MM.1S (cell line): Measurements from ENCODE around the gene DDR1.

Experiments
- DNase-seq: peaks from one replicate; pipeline ENCODE4 v3.0.0-alpha.2; 2015
- H2AFZ ChIP-seq: fragments of 300-600 bp; sonication (generic); 2 replicates; pipeline ENCODE4 v1.6.0; 2016; ENCODE audit warnings: antibody characterized with exemption, low read length
- H3F3A ChIP-seq: fragments of 300-600 bp; sonication (generic); 2 replicates; pipeline ENCODE4 v1.6.1; 2016; ENCODE audit warnings: mild to moderate bottlenecking, antibody characterized with exemption, low read length, moderate library complexity, mixed read lengths; ENCODE audit not compliant: insufficient read depth
- H3K27ac ChIP-seq: fragments of 300-600 bp; sonication (generic); 2 replicates; pipeline ENCODE4 v1.5.1; 2016; ENCODE audit warnings: mild to moderate bottlenecking, low read length
- H3K27me3 ChIP-seq: fragments of 300-600 bp; sonication (generic); replicated peaks from 2 replicates; pipeline ENCODE4 v1.6.0; 2016; ENCODE audit warnings: low read length; ENCODE audit not compliant: insufficient read depth
- H3K36me3 ChIP-seq: fragments of 300-600 bp; sonication (generic); replicated peaks from 2 replicates; pipeline ENCODE4 v1.6.1; 2016; ENCODE audit warnings: mild to moderate bottlenecking, low read length, mixed read lengths; ENCODE audit not compliant: insufficient read depth
- H3K4me1 ChIP-seq: fragments of 300-600 bp; sonication (generic); 2 replicates; pipeline ENCODE4 v1.6.1; 2016; ENCODE audit warnings: low read length, mixed read lengths
- H3K4me2 ChIP-seq: fragments of 300-600 bp; sonication (generic); 2 replicates; pipeline ENCODE4 v1.6.0; 2016; ENCODE audit warnings: low read depth, low read length
- H3K4me3 ChIP-seq: fragments of 300-600 bp; sonication (generic); 2 replicates; pipeline ENCODE4 v1.5.1; 2016; ENCODE audit warnings: low read length, mixed read lengths
- H3K79me2 ChIP-seq: fragments of 300-600 bp; sonication (generic); 2 replicates; pipeline ENCODE4 v1.6.1; 2016; ENCODE audit warnings: mixed run types, low read length, mixed read lengths
- H3K9ac ChIP-seq: fragments of 300-600 bp; sonication (generic); 2 replicates; pipeline ENCODE4 v1.6.1; 2016; ENCODE audit warnings: low read length, mixed read lengths
- H3K9me2 ChIP-seq: fragments of 300-600 bp; sonication (generic); replicated peaks from 2 replicates; pipeline ENCODE4 v1.6.1; 2016; ENCODE audit warnings: mild to moderate bottlenecking, low read length, mixed read lengths; ENCODE audit not compliant: insufficient read depth
- H3K9me3 ChIP-seq: fragments of 300-600 bp; sonication (generic); replicated peaks from 2 replicates; pipeline ENCODE4 v1.6.1; 2016; ENCODE audit warnings: mild to moderate bottlenecking, low read length, mixed read lengths; ENCODE audit not compliant: insufficient read depth
- H4K20me1 ChIP-seq: fragments of 300-600 bp; sonication (generic); 2 replicates; pipeline ENCODE4 v1.6.1; 2016; ENCODE audit warnings: mild to moderate bottlenecking, low read length, moderate library complexity, mixed read lengths; ENCODE audit not compliant: insufficient read depth
- EZH2 ChIP-seq: fragments of 300-600 bp; sonication (generic); optimal IDR thresholded peaks from 2 replicates; pipeline ENCODE3; 2017; ENCODE audit warnings: low read depth, mild to moderate bottlenecking, antibody characterized with exemption, low read length, mixed read lengths
- EZH2phosphoT487 ChIP-seq: fragments of 300-600 bp; sonication (generic); IDR thresholded peaks from 2 replicates; pipeline ENCODE4 v1.6.1; 2018; ENCODE audit warnings: antibody characterized with exemption, low read length
- TF ChIP-seq, protein P1 (sequence below): fragments of 300-600 bp; sonication (generic); IDR thresholded peaks from 2 replicates; pipeline ENCODE4 v1.5.1; 2016; ENCODE audit warnings: antibody characterized with exemption, low read length, mixed read lengths

DDR1 gene

DNA sequence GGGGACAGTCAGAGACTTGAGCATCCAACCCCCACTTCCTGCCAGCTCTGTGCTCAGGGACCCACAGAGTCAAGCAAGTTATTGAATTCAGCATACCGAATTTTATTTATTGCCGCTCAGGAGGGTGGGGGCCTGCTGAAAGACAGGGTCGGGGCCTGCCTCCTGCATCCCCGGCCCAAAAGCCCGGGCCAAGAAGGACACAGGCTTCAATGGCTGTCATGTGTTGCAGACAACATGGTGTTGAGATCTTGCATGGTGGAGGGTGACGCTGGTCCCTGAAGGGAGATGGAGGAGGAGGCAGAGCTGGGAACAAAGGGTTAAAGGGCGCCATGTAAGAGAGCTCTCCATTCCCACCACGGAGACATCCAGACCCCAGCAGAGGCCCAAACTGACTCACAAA is 47.0 kb downstream of the DDR1 start:
- H3F3A ChIP-seq, result no peaks in the 10 kb centered on the region
- H3K27ac ChIP-seq, result no peak overlapping the region
- H2AFZ ChIP-seq, result no peak overlapping the region
- no peaks in the 10 kb centered on the region for H3K4me1 ChIP-seq
- no peaks in the 10 kb centered on the region for H3K79me2 ChIP-seq
- no peak for TF ChIP-seq EZH2
- no peak for TF ChIP-seq EZH2phosphoT487
- TF ChIP-seq, protein P1, sequence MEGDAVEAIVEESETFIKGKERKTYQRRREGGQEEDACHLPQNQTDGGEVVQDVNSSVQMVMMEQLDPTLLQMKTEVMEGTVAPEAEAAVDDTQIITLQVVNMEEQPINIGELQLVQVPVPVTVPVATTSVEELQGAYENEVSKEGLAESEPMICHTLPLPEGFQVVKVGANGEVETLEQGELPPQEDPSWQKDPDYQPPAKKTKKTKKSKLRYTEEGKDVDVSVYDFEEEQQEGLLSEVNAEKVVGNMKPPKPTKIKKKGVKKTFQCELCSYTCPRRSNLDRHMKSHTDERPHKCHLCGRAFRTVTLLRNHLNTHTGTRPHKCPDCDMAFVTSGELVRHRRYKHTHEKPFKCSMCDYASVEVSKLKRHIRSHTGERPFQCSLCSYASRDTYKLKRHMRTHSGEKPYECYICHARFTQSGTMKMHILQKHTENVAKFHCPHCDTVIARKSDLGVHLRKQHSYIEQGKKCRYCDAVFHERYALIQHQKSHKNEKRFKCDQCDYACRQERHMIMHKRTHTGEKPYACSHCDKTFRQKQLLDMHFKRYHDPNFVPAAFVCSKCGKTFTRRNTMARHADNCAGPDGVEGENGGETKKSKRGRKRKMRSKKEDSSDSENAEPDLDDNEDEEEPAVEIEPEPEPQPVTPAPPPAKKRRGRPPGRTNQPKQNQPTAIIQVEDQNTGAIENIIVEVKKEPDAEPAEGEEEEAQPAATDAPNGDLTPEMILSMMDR, result no peak
- H3K9ac ChIP-seq, result no peak overlapping the region
- H3K9me3 ChIP-seq, result no peaks in the 10 kb centered on the region
- no peaks in the 10 kb centered on the region; the same call in 1 of the 2 replicates for H3K27me3 ChIP-seq
- H4K20me1 ChIP-seq, result no peaks in the 10 kb centered on the region
- no peak overlapping the region for H3K4me2 ChIP-seq
- no peaks in the 10 kb centered on the region for H3K9me2 ChIP-seq
- DNase-seq, result no peak
- no peaks in the 10 kb centered on the region for H3K36me3 ChIP-seq
- H3K4me3 ChIP-seq, result no peak overlapping the region

DNA sequence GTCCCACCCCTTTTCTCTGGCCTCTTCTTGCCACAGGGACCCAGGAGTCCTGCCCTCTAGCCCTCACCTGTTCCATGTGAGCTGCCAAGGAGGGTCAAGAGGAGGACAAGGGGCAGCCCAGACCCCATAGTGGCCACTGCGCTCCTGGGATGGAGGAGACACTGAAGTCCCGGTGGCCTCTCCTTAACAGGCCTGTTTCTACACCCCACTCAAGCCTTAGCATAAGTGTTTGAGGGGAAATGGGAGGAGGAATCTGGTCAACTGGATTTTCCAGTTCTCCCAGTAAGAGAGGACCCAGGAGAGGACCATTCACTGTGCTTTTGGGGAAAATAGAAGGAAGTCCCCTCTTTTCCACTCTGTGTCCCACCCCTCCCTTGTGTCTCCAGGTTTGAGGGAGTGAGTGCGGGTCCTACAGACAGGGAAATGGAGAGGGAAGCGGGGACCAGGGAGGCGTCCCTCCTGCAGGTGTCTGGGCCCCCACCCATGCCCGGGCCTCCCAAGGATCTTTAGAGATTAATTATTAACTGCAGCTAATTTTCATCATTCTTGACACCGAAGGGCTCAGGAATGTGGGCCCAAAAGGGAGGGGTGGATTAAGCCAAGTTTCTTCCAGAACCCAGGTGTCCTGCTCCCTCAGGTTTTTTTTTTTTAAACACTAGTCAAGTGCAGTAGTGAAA is 47.8 kb downstream of the DDR1 start, which contains the start of gene SFTA2:
TSS of gene SFTA2 (minus strand) at position 202 of the 677 bp plus-strand sequence. CDS start at position 128, 74 bp downstream.
- Histone ChIP-seq H4K20me1 (no peaks in the 10 kb centered on the region), H3K4me1 (no peaks in the 10 kb centered on the region), H3K9ac (no peak within 1 kb of the TSS), H3K27me3 (peaks cover 2% of the 10 kb centered on the region; the same call in 1 of the 2 replicates), H3K36me3 (no peaks in the 10 kb centered on the region), H3K4me2 (no peak within 1 kb of the TSS), H3F3A (no peaks in the 10 kb centered on the region), H3K27ac (no peak within 1 kb of the TSS), H3K9me3 (no peaks in the 10 kb centered on the region), H3K79me2 (no peaks in the 10 kb centered on the region), H3K4me3 (no peak within 1 kb of the TSS), H2AFZ (no peak within 1 kb of the TSS), H3K9me2 (no peaks in the 10 kb centered on the region)
- TF ChIP-seq EZH2phosphoT487 (no peak), EZH2 (no peak)
- TF ChIP-seq, protein P1, result no peak
- no peak for DNase-seq

DNA sequence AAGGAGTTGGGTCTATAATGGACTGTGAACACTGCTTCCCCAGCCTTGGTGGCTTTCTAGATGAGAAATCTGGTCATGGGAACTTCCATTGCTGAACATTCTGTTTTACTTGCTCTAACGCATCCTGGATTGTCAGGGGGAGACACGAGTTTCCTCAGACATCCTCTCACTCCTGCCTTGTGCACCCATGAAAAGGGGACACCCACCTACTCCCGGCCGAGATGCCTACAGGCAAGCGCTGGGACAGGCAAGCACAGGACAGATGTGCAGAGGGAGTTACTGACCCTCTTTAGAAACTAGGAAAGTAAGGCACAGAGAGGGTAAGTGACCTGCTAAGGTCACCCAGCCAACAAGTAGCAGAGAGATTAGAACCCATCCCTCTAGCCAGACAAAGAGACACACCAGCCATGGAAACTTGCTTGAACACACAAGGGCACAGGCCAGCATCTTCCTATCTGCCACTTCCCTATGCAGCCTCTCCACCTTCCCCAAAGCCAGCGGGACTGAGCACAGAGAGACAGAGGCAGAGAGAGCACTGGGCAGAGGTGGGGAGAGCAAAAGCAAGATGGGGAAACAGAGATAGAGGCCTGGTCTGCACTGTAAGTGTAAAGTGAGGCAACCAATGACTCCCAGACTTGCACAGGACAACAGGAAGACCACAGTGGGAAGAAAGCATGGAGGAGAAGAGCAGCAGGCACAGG is 48.5 kb downstream of the DDR1 start:
- no peak for DNase-seq
- Histone ChIP-seq H3K9me3 (no peaks in the 10 kb centered on the region), H3F3A (no peaks in the 10 kb centered on the region), H4K20me1 (no peaks in the 10 kb centered on the region), H3K4me1 (no peaks in the 10 kb centered on the region), H2AFZ (no peak overlapping the region), H3K4me2 (no peak overlapping the region), H3K9ac (no peak overlapping the region), H3K9me2 (no peaks in the 10 kb centered on the region), H3K27ac (no peak overlapping the region), H3K27me3 (peaks cover 4% of the 10 kb centered on the region; the same call in 1 of the 2 replicates), H3K4me3 (no peak overlapping the region), H3K79me2 (no peaks in the 10 kb centered on the region), H3K36me3 (no peaks in the 10 kb centered on the region)
- TF ChIP-seq, protein P1, result no peak
- TF ChIP-seq EZH2phosphoT487, result no peak
- no peak for TF ChIP-seq EZH2
